Tibial artery (tissue), 4 donors: Measurements from ENCODE around the gene SMCO2.

Experiments used
- DNase-seq, 2 donors: peaks; one replicate each; pipeline ENCODE4 v3.0.0-alpha.2; 2019
- H3K27ac ChIP-seq, 2 donors: fragments of 200-600 bp; sonication (generic) in 1 of 2; 1 replicate in 1 of 2; 2 replicates in 1 of 2; pipeline ENCODE4 v1.5.1; 2018 to 2019; ENCODE audit warnings: mild to moderate bottlenecking in 1 of 2
- H3K27me3 ChIP-seq, 2 donors: fragments of 200-600 bp; sonication (generic) in 1 of 2; one replicate each; pipeline versions ENCODE4 v1.5.1 to v1.6.0; 2016 to 2019
- H3K36me3 ChIP-seq, 3 donors: fragments of 200-600 bp; sonication (generic) in 2 of 3; one replicate each; pipeline ENCODE4 v1.5.1; 2016 to 2019; ENCODE audit warnings: mild to moderate bottlenecking in 2 of 3
- H3K4me1 ChIP-seq, 4 donors: fragments of 200-600 bp; sonication (generic) in 2 of 4; 1 replicate in 3 of 4; 2 replicates in 1 of 4; pipeline ENCODE4 v1.5.1; 2016 to 2019
- H3K4me3 ChIP-seq, 2 donors: fragments of 200-600 bp; sonication (generic) in 1 of 2; 1 replicate in 1 of 2; 2 replicates in 1 of 2; pipeline ENCODE4 v1.5.1; 2018 to 2019; ENCODE audit warnings: mild to moderate bottlenecking in 2 of 2
- H3K9me3 ChIP-seq, 3 donors: fragments of 200-600 bp; sonication (generic) in 1 of 3; one replicate each; pipeline ENCODE4 v1.5.1; 2016 to 2019
- intact Hi-C: fragments of 100-400 bp; cut with DNase I; formaldehyde crosslinking; loops from one replicate; pipeline ENCODE4 v1.15.0; 2023; ENCODE audit warnings: low total_unique reads
- TF ChIP-seq, protein P1 (sequence below), 2 experiments: fragments of 200-600 bp in 1 of 2; fragments of 450-650 bp in 1 of 2; IDR thresholded peaks; one replicate each; pipeline ENCODE4 v1.5.1; 2017 to 2019; ENCODE audit warnings: antibody characterized with exemption in 2 of 2, mild to moderate bottlenecking in 1 of 2, moderate library complexity in 1 of 2

The SMCO2 gene

DNA sequence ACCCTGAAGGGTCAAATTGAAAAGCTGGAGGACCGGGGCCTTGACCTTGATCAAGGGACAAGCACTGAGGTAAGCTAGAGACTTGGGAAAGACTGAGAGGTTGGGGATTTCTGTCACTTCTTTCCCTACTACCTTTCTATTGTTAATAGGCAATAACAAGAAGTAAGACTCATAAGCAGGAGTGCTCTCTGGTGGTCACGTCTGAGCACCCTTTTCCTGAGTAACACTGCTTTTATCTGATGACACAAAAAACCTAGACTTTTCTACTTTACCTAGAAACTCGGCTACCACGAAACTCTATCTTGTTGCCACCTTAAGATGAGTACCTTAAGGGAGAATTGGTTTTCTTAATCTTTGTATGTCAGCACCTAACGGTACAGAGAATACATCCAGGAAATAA is 41.9 kb downstream of the SMCO2 start:
- Histone ChIP-seq H3K27me3 (no peaks in the 10 kb centered on the region), H3K9me3 (no peaks in the 10 kb centered on the region), H3K4me1 (no peaks in the 10 kb centered on the region), H3K27ac (no peak overlapping the region), H3K4me3 (no peak overlapping the region), H3K36me3 (no peaks in the 10 kb centered on the region)
- TF ChIP-seq, protein P1, sequence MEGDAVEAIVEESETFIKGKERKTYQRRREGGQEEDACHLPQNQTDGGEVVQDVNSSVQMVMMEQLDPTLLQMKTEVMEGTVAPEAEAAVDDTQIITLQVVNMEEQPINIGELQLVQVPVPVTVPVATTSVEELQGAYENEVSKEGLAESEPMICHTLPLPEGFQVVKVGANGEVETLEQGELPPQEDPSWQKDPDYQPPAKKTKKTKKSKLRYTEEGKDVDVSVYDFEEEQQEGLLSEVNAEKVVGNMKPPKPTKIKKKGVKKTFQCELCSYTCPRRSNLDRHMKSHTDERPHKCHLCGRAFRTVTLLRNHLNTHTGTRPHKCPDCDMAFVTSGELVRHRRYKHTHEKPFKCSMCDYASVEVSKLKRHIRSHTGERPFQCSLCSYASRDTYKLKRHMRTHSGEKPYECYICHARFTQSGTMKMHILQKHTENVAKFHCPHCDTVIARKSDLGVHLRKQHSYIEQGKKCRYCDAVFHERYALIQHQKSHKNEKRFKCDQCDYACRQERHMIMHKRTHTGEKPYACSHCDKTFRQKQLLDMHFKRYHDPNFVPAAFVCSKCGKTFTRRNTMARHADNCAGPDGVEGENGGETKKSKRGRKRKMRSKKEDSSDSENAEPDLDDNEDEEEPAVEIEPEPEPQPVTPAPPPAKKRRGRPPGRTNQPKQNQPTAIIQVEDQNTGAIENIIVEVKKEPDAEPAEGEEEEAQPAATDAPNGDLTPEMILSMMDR (IDR thresholded peaks at IDR 0.05) = no peak
- intact Hi-C loops = no loop called here
- DNase-seq = no peak

DNA sequence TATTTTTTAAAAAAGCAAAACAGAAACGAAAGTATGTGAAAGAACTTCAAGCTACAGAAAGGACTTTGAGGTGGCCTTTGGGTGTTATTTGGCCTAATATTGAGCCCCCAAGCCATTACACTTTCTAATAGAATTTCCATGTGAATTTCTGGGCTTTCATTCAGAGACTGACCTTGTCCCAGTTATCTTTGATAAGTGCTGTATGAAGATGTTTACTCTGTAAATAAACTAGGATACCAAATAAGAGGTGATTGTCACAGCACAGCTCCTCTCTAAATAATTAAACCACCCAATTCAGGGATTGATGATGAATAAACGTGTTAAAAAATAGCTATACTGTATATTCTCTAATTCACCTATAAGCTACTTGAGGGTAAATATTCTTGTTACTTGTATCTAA is 44.7 kb downstream of the SMCO2 start:
- DNase-seq = no peak
- Histone ChIP-seq H3K36me3 (no peaks in the 10 kb centered on the region), H3K9me3 (no peaks in the 10 kb centered on the region), H3K4me1 (no peaks in the 10 kb centered on the region), H3K4me3 (no peak overlapping the region), H3K27me3 (no peaks in the 10 kb centered on the region), H3K27ac (no peak overlapping the region)
- TF ChIP-seq, protein P1 (IDR thresholded peaks at IDR 0.05) = no peak
- intact Hi-C loops = no loop called here

DNA sequence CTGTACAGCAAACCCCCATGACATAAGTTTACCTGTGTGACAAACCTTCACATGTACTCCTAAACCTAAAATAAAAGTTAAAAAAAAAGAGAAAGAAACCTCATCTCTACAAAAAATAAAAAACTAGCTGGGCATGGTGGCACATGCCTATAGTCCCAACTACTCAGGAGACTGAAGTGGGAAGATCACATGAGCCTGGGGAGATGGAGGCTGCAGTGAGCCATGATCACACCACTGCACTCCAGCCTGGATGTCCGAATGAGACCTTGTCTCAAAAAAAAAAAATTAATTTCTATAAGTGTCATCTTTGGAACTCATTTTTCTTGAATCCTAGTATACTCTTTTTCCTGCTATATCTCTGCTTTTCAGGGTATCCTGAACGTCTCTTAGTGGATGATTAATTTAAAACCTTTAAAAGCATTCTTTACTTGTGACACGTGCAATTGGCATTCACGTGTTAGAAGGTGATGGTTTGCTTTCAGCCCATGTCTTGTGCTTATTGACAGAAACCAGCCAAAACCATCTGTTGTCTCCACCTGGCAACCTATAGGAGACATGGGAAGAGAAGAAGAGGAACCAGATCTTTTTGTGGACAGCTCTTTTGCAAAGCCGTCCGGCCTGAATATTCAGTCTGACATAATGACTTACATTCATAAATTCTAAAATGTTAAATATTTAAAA is 46.9 kb downstream of the SMCO2 start:
- H3K9me3 ChIP-seq = no peaks in the 10 kb centered on the region
- H3K27ac ChIP-seq = no peak overlapping the region
- no peak for DNase-seq
- H3K4me3 ChIP-seq = no peak overlapping the region
- H3K27me3 ChIP-seq = no peaks in the 10 kb centered on the region
- no peaks in the 10 kb centered on the region for H3K36me3 ChIP-seq
- no peaks in the 10 kb centered on the region for H3K4me1 ChIP-seq
- intact Hi-C loops = no loop called here
- TF ChIP-seq, protein P1 (IDR thresholded peaks at IDR 0.05) = no peak

DNA sequence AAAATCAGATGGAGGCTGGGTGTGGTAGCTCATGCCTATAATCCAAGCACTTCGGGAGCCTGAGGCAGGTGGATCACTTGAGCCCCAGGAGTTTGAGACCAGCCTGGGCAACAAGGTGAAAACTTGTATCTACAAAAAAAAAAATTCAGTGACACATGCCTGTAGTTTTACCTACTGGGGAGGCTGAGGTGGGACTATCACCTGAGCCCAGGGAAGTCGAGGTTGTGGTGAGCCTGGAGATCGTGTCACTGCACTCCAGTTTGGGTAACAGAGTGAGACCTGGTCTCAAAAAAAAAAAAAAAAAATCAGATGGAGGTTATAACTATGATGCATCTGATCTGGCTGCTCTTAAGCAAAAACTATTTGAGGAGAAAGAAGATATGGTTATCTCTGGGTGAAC is 50.9 kb downstream of the SMCO2 start:
- Histone ChIP-seq H3K9me3 (no peaks in the 10 kb centered on the region), H3K4me3 (no peak overlapping the region), H3K4me1 (no peaks in the 10 kb centered on the region), H3K27me3 (no peaks in the 10 kb centered on the region), H3K27ac (no peak overlapping the region), H3K36me3 (no peaks in the 10 kb centered on the region)
- TF ChIP-seq, protein P1 (IDR thresholded peaks at IDR 0.05) = no peak
- intact Hi-C loops = no loop called here
- no peak for DNase-seq

DNA sequence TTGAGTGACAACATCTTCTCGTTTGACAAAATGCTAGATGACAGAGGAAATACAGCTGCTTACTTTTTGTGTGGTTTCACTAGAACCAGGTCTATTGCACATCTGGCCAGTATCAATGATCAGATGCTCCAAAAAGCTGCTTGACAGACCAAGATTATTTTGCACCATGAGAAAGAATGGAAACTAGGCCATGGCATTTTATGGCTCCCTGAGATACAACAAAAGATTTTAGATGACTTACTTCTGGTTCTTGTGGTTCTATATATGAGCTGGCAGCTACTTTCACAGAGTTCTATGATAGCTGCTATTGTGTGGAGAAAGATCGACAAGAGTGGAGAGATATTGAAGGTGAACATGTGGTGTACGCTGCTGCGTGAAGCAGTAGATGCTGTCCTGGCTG is 51.6 kb downstream of the SMCO2 start:
- intact Hi-C loops = no loop called here
- no peak overlapping the region for H3K27ac ChIP-seq

More for the DNA sequence above, 51.6 kb downstream of the SMCO2 start:
- no peak for DNase-seq
- Histone ChIP-seq H3K27me3 (no peaks in the 10 kb centered on the region), H3K9me3 (no peaks in the 10 kb centered on the region), H3K36me3 (no peaks in the 10 kb centered on the region), H3K4me3 (no peak overlapping the region), H3K4me1 (no peaks in the 10 kb centered on the region)
- TF ChIP-seq, protein P1 (IDR thresholded peaks at IDR 0.05) = no peak
